Psoas muscle (tissue), 8 donors: Measurements from ENCODE around the gene GRK3. TPM values are rescaled to one million over a fixed set of nuclear protein-coding genes. Genes with fewer than 3 reads are reported as not detected.

Experiments used
- ATAC-seq, 4 donors: fragments of 200-7000 bp; cut with Tn5 transposase; one replicate each; pipeline ENCODE4 v1.9.1; 2020; ENCODE audit warnings: moderate library complexity in 3 of 4, mild to moderate bottlenecking in 2 of 4
- DNase-seq, 2 donors: peaks; one replicate each; pipeline ENCODE4 v3.0.0-alpha.2; 2020
- H3K27ac ChIP-seq: fragments of 200-600 bp; one replicate; pipeline ENCODE4 v1.8.0; 2022
- H3K27me3 ChIP-seq, 3 donors: fragments of 200-600 bp in 1 of 3; one replicate each; pipeline versions ENCODE4 v1.6.1 to v1.8.0; 2013 to 2022; ENCODE audit warnings: low read length in 2 of 3, mild to moderate bottlenecking in 2 of 3, moderate library complexity in 1 of 3; ENCODE audit not compliant: insufficient read depth in 3 of 3
- H3K36me3 ChIP-seq, 2 donors: fragments of 200-600 bp in 1 of 2; one replicate each; pipeline versions ENCODE4 v1.6.1 to v1.8.0; 2013 to 2022; ENCODE audit warnings: low read depth in 1 of 2, mild to moderate bottlenecking in 1 of 2, moderate library complexity in 1 of 2; ENCODE audit not compliant: insufficient read depth in 1 of 2
- H3K4me1 ChIP-seq: fragments of 200-600 bp; one replicate; pipeline ENCODE4 v1.8.0; 2022
- H3K4me3 ChIP-seq: fragments of 200-600 bp; one replicate; pipeline ENCODE4 v1.8.0; 2022; ENCODE audit warnings: mild to moderate bottlenecking
- H3K9me3 ChIP-seq: fragments of 200-600 bp; one replicate; pipeline ENCODE4 v1.8.0; 2022
- WGBS, 3 donors: extraction: QIAGEN DNeasy Blood & Tissue Kit; methylation state at CpG; one replicate each; pipeline versions ENCODE4 v1.1.6 to v1.1.7; 2013; 5-methylcytosine and 5-hydroxymethylcytosine counted together
- intact Hi-C, 2 donors: fragments of 100-400 bp; cut with DNase I; formaldehyde crosslinking; loops; one replicate each; pipeline versions ENCODE4 v1.11.0 to v1.14.2; 2022
- polyA plus RNA-seq, 3 donors: library from polyadenylated mRNA; stranded (reverse); fragments of 200-250 nt; gene quantifications; one replicate each; pipeline ENCODE4 v1.2.3, GENCODE V29; 2013
- total RNA-seq, 4 donors: library from RNA; stranded (reverse); fragmentation: NEBNext Ultra II Directional in 2 of 4; extraction: Animal tissue kit (Norgen Biotek cat#: 25700) in 2 of 4; gene quantifications; one replicate each; pipeline versions ENCODE4 v1.2.1 to v1.2.4, GENCODE V29; 2021 to 2023
- TF ChIP-seq, protein P1 (sequence below): fragments of 200-600 bp; IDR thresholded peaks from one replicate; pipeline ENCODE4 v1.8.0; 2022; ENCODE audit warnings: antibody characterized with exemption
- donor health status: healthy with polysubstance abuse.
- donor health status: DM: no; HTN: no; CAD: no; lungs with moderate emphysema.
- donor health status: Bipolar disorder and iron deficiency.
- donor health status: healthy.
- donor health status: DM: yes; HTN: yes; CAD: no.
- donor health status: DM: no; HTN: no; CAD: no.
- donor health status: DM: no; HTN: no; CAD: no.
- donor health status: DM: yes; HTN: yes; CAD: no.

Gene GRK3
- total and polyA plus RNA-seq, 7 donors, result 0.17 to 2.0 (median 1.3) TPM

DNA sequence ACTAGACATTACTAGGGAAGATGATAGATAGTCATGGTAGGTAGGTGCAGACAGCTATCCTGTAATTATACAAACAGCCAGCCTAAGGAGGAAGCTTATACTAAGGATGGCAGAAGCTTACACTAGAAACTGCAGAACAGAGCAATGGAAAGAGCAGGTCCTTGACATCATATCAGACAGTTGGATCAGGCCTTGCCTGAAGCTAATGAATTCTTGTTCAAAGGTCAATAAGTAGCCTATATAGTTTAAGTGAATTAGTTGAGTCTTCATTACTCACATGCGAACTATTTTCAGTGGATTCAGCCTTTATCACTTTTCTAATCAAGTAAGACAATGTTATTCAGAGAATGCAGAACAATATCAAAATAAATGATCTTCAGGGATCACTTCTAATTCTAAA lies 22.3 kb upstream of the GRK3 start:
- ATAC-seq (no peak), DNase-seq (no peak)
- Histone ChIP-seq H3K4me1 (no peaks in the 10 kb centered on the region), H3K27me3 (no peaks in the 10 kb centered on the region), H3K27ac (no peak overlapping the region), H3K4me3 (no peak overlapping the region), H3K9me3 (no peaks in the 10 kb centered on the region), H3K36me3 (no peaks in the 10 kb centered on the region)
- intact Hi-C loops, result no loop called here
- WGBS, 3 donors, result 95 to 100% (median 98%) methylated on average over 1 of the region's 1 CpG
- TF ChIP-seq, protein P1, sequence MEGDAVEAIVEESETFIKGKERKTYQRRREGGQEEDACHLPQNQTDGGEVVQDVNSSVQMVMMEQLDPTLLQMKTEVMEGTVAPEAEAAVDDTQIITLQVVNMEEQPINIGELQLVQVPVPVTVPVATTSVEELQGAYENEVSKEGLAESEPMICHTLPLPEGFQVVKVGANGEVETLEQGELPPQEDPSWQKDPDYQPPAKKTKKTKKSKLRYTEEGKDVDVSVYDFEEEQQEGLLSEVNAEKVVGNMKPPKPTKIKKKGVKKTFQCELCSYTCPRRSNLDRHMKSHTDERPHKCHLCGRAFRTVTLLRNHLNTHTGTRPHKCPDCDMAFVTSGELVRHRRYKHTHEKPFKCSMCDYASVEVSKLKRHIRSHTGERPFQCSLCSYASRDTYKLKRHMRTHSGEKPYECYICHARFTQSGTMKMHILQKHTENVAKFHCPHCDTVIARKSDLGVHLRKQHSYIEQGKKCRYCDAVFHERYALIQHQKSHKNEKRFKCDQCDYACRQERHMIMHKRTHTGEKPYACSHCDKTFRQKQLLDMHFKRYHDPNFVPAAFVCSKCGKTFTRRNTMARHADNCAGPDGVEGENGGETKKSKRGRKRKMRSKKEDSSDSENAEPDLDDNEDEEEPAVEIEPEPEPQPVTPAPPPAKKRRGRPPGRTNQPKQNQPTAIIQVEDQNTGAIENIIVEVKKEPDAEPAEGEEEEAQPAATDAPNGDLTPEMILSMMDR, result no peak

DNA sequence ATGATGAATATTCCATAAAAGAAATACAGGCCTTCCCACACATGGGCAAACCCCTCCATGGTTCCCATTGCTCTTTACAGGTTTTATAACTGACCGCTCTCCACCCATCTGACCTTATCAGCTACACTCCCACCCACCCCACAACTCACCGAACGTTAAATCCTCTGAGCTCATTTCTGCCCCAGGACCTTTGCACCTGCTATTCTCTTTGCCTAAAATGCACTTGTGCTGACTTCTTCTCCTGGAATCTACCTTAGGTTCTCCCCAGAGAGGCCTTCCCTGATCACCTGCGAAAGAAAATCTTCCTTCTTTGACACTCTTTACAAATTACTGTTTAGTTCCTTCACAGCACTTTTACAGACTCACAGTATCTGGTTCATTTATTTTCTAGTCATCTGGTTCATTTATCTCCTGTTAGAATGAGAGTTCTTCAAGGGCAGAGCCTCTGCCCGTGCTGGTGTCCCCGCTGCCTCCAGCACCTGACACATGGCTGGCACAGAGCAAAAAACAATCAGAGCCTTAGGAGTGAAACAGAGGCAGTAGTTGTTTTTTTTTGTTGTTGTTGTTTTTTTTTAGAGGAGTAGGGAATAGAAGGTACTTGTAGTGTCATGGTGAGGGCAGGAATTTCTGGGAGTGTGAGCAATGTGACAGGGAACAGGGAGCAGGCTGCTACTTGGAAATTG lies 21.6 kb upstream of the GRK3 start:
- no peaks in the 10 kb centered on the region for H3K36me3 ChIP-seq
- TF ChIP-seq, protein P1, result no peak
- H3K4me1 ChIP-seq, result no peaks in the 10 kb centered on the region
- ATAC-seq (no peak), DNase-seq (no peak)
- H3K9me3 ChIP-seq, result no peaks in the 10 kb centered on the region
- whole genome bisulfite sequencing, 3 donors, result 78 to 88% (median 83%) methylated on average over 6 of the region's 6 CpGs
- H3K4me3 ChIP-seq, result no peak overlapping the region
- H3K27me3 ChIP-seq, result no peaks in the 10 kb centered on the region
- intact Hi-C loops, result no loop called here
- no peak overlapping the region for H3K27ac ChIP-seq

DNA sequence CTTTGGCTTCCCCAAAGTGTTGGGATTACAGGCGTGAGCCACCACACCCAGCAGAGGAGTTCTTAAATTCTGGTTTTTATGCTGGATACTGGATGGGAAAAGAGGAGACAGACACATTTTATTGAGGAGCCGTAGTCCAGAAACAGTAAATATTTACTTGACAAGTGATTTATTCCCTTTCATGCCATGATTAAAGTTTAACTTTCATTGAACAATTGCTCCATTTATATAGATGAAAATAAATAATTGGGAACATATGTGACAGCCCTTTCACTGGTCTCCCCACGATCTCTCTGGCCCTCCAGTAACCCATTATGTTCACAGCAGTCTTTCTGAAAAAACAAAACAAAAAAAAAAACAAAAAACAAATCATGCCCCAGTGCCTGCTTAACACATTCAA lies 19.3 kb upstream of the GRK3 start:
- WGBS, 3 donors, result 70 to 80% (median 80%) methylated on average over 3 of the region's 3 CpGs

DNA sequence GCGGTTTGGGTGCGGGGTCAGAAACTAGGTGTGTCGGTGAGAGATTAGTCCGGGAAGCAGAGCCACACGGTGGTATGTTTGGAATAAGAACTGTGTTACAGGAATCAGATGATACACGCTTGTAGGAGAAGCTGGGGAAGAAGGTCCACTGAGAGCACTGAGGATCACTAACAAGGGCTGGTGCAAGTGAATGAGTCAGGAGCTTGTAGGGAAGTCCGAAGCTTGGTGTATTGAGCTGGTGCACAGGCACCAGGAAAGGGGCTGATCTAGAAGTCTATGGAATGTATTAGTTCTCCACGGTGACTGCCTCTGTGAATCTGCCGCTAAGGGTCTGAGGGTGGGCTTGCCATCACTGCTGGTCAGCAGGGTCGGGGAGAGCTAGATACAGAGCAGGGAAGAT lies 18.8 kb upstream of the GRK3 start:
- no peaks in the 10 kb centered on the region for H3K36me3 ChIP-seq
- H3K4me1 ChIP-seq, result no peaks in the 10 kb centered on the region
- DNase-seq (no peak), ATAC-seq (no peak)
- TF ChIP-seq, protein P1, result no peak
- H3K4me3 ChIP-seq, result no peak overlapping the region
- H3K27ac ChIP-seq, result no peak overlapping the region
- no peaks in the 10 kb centered on the region for H3K9me3 ChIP-seq
- intact Hi-C loops, result no loop called here
- H3K27me3 ChIP-seq, result no peaks in the 10 kb centered on the region
- WGBS, 3 donors, result 90 to 94% (median 92%) methylated on average over 10 of the region's 10 CpGs

More for the DNA sequence above, 19.3 kb upstream of the GRK3 start:
- Histone ChIP-seq H3K27ac (no peak overlapping the region), H3K4me3 (no peak overlapping the region), H3K4me1 (no peaks in the 10 kb centered on the region), H3K27me3 (no peaks in the 10 kb centered on the region), H3K36me3 (no peaks in the 10 kb centered on the region), H3K9me3 (no peaks in the 10 kb centered on the region)
- DNase-seq (no peak), ATAC-seq (no peak)
- intact Hi-C loops, result no loop called here
- TF ChIP-seq, protein P1, result no peak

DNA sequence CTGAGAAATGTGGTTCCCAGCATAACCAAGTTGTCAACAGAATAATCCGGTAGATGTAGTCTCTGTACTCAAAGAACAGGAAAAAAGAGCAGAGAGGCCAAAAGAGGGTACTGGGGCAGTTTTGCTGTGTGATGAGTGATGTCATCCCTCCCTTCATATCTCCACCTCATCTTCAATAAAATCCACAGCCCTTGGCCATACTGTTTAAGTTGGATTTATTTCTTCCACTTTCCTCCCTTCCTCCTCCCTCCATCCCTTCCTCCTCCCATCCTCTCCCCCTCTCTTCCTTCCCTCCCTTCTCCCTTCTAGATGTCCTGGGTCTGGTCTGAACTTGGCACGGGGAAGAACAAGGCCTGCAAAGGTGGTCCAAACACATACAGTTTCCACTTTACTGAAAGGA lies 18.2 kb upstream of the GRK3 start:
- TF ChIP-seq, protein P1, result no peak
- H3K27ac ChIP-seq, result no peak overlapping the region
- H3K36me3 ChIP-seq, result no peaks in the 10 kb centered on the region
- H3K4me1 ChIP-seq, result no peaks in the 10 kb centered on the region
- intact Hi-C loops, result no loop called here
- WGBS, 3 donors, result 83 to 91% (median 89%) methylated on average over 2 of the region's 2 CpGs
- no peak for ATAC-seq
- no peak overlapping the region for H3K4me3 ChIP-seq
- H3K27me3 ChIP-seq, result no peaks in the 10 kb centered on the region
- no peaks in the 10 kb centered on the region for H3K9me3 ChIP-seq
- no peak for DNase-seq
